A673 (cell line): ENCODE results near the gene DNAJC4.

Experiments
- CTCF ChIP-seq: fragments of 300-800, 200-600 bp; sonication (generic); conservative IDR thresholded peaks from 2 replicates; pipeline ENCODE4 v1.5.1; 2017; ENCODE audit warnings: low read depth, mild to moderate bottlenecking, antibody characterized with exemption, low read length, moderate library complexity, mixed read lengths
- EZH2 ChIP-seq: fragments of 200-600 bp; sonication (generic); IDR thresholded peaks from 2 replicates; pipeline ENCODE4 v1.6.1; 2017; ENCODE audit warnings: borderline replicate concordance, low read depth, mild to moderate bottlenecking, mixed read lengths, antibody characterized with exemption, low read length; ENCODE audit not compliant: poor library complexity, severe bottlenecking

DNA sequence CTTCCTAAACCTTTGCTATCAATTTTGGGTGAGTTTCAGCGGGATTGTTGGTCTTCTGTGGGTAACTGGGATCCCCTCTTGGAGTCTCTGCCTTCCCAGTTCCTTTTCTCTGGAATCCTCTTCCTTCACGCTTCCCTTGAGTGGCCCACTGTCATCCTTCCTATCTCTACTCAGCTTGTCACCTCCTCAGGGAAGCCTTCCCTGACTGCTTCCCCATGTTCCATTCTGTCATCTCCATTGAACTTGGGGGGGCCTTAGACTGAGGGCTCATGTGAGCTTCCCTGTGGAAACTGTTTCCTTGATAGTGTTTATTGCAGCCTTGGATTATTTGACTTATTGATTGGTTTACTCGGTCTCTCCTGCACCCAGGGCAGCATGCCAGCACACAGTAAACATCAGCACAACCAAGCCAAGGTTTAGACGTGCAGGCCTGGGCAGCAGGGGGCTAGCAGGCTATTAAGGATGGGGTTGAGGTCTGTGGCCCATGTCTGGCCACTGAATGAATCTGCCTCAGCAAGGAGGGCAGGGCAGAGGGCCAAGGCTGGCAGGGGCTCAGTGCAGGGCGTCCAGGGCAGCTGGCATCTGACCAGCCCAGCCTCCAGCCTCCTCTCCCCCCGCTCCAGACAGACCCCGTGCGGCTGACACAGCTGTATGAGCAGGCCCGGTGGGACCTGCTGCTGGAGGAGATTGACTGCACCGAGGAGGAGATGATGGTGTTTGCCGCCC, 11.6 kb upstream of the DNAJC4 start:
- no peak for TF ChIP-seq CTCF
- TF ChIP-seq EZH2: no peak
